GM18517 (cell line): Measurements from ENCODE around the gene GALNTL6.

Experiments used
- ATAC-seq: cut with Tn5 transposase; IDR thresholded peaks from one replicate; pipeline ENCODE4 v1.9.1; 2021; ENCODE audit warnings: mild to moderate bottlenecking, moderate library complexity; ENCODE audit not compliant: unreplicated experiment

The GALNTL6 gene

GRCh38 chr4:172650758-172651530, 837.7 kb downstream of the GALNTL6 start:
- no peak for ATAC-seq

GRCh38 chr4:172651961-172652360, 838.8 kb downstream of the GALNTL6 start:
- no peak for ATAC-seq

DNA sequence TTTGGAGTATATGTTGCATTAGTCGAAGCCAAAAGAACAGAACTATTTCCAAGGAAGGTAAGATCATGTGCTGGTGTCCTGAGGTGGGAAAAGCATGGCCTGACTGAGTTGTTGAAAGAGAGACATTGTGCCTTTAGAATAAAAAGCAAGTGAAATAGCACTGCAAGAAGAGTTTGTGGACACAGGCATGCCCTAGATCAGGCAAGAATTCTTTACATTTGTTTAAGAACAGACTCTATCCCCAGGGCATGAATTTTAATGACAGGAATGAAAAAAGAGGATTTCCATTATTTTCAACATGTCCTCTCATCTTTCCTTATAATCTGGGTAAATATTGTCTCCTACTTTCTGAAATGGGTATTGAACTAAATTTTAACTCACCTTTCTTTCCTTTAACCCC, 839.2 kb downstream of the GALNTL6 start:
- ATAC-seq, result no peak

- ATAC-seq, result no peak
Measured at GRCh38 chr4:172653676-172654075, 840.5 kb downstream of the GALNTL6 start.

DNA sequence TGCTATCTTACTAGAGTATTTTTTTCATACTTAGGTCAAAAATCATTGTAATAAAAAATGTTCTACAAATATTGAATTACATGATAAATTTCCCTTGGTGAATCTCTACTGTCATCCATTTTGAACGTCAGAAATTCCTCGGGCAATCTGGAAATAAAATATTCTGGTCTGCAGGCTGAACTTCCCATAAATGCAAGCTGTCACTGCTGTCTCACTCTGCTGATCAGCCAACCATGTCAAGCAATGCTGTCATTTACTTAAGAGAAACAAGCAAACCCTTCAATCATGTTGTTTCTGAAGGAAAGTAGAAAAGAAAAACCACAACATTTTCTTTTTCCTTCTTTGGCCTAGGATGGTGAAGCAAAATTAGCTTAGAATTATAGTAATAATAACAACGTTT, 841.3 kb downstream of the GALNTL6 start:
- no peak for ATAC-seq

- ATAC-seq, result no peak
Measured at GRCh38 chr4:172656055-172656454, 842.9 kb downstream of the GALNTL6 start.

- no peak for ATAC-seq
Measured at GRCh38 chr4:172657081-172657480, 843.9 kb downstream of the GALNTL6 start.

GRCh38 chr4:172660251-172660650, 847.0 kb downstream of the GALNTL6 start:
- no peak for ATAC-seq

DNA sequence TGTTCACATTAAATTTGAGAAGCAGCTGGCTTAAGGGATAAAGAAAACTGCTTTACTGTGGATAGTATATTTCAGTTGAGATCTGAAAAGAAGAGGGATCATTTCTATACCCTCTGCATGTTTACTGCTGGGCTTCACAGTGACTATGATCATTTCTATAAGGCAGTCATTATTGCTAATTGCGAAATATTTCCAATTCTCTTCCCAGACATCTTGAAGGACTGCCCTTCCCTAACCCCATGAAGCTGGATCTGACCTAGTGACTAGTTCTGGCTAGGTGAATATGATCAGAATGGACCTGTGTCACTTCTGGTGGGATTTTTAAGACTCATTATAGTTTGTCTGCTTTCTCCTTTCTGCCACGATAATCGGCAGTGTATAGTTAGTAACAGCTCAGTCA, 848.9 kb downstream of the GALNTL6 start:
- no peak for ATAC-seq

- no peak for ATAC-seq
Measured at GRCh38 chr4:172666711-172667368, 853.6 kb downstream of the GALNTL6 start.

DNA sequence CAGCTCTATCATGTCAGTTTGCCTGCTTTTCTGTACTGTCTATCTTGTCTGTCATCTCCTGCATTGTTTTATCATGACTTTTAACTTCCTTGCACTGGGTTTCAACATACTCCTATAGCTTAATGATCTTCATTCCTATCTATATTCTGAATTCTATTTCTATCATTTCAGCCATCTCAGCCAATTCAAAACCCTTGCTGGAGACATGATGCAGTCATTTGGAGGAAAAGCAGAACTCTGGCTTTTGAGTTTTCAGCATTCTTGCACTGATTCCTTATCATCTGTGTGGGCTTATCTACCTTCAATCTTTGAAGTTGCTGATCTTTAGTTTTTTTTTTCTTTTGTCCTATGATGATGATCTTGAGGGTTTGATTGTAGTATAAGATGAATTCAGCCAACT, 861.6 kb downstream of the GALNTL6 start:
- ATAC-seq, result no peak

DNA sequence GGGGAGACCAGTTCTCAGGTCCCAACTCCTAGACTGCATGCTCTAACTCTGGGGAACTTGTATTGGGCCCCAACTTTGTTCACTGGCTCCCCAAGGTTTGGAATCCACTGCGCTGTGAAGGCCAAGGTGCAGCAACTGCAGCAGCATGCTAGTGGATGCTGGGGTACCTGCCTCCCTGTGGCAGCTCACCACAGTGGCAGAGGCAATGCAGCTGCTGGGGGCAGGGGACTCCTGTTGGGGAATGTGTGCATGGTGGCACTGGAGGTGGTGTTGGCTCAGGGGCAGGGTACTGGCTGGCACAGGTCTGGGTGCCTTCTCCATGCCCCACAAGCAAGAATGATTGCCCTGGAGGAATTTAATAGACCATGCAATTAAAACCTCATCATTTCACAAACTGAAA, 862.0 kb downstream of the GALNTL6 start:
- ATAC-seq, result no peak

DNA sequence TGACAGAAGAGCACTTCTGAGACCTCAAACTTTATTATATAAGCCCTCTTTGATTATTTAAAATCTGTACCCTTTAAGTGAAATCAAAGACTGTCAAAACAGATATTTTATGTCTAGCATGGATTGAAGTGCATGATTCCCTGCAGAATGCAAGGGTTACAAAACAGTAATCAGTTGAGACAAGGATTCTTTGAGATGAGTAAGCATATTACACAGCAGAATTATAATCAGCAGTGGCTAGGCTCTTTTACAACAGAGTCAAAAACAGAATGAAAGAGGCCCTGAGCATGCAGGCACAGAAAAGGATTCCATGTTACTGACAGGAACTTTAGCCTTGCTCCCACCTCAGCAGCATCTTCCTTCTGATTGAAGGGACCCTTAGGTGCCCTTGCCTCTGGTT, 867.5 kb downstream of the GALNTL6 start:
- ATAC-seq, result no peak

DNA sequence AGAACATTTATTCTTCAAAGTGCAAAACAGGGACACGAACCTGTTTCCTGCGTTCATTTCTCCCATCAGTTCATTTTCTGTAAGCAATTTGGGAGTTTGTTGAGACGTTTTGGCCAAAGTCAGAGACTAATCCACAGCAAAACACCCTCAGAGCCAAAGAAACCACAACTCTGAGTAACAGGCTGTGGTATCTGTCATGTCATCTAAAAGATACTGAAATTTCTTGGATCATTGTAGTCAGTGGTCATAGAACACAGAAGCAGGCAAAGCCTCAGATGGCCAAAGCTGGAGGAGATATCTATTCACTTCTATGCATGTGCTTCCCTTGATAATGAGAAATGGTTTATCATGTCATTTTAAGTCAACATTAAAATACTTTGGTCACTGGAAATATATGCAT, 869.8 kb downstream of the GALNTL6 start:
- no peak for ATAC-seq

GRCh38 chr4:172686021-172686420, 872.8 kb downstream of the GALNTL6 start:
- ATAC-seq, result no peak

GRCh38 chr4:172688534-172688933, 875.3 kb downstream of the GALNTL6 start:
- no peak for ATAC-seq

- no peak for ATAC-seq
Measured at GRCh38 chr4:172691552-172691951, 878.3 kb downstream of the GALNTL6 start.

DNA sequence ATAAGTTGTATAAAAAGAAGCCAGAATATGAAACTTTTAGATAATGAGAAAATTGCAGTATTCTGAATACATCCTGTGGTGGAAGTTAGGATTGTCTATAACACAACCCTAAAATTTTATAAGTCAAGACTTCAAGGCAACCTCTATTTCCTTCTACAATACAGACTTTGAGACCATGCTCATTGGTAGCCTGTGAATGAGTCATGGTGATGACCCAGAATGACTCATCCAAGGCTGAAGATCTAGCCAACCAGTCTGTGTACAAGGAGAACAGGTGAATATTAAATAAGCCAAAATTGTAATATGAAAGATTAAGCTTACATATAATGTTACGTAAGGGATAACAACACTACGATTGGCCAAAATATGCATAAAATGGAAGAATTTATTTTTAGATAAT, 879.5 kb downstream of the GALNTL6 start:
- no peak for ATAC-seq

- ATAC-seq, result no peak
Measured at GRCh38 chr4:172698256-172698655, 885.1 kb downstream of the GALNTL6 start.

- no peak for ATAC-seq
Measured at GRCh38 chr4:172705565-172705964, 892.4 kb downstream of the GALNTL6 start.

DNA sequence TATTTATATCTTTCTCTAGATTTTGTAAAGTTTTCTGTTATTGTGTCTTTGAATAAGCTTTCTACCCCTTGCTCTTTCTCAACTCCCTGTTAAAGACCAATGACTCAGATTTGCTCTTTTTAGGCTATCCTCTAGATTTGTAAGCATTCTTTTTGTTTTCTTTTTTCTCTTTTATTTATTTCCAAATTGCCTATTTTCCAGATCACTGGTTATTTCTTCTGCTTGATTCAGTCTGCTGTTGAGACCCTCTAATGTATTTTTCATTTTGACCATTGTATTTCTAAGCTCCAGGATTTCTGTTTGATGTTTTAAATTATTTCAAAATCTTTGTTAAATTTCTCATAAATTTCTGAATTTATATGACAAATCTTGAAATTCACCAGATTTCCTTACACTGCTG, 892.8 kb downstream of the GALNTL6 start:
- no peak for ATAC-seq

GRCh38 chr4:172707622-172708021, 894.4 kb downstream of the GALNTL6 start:
- no peak for ATAC-seq

GRCh38 chr4:172708184-172708583, 895.0 kb downstream of the GALNTL6 start:
- ATAC-seq, result no peak
